ENCODE results near the gene UNC5C. TPM values are rescaled to one million over a fixed set of nuclear protein-coding genes. Genes with fewer than 3 reads are reported as not detected.

The UNC5C gene
- polyA plus RNA-seq, 1 of the 3 experiments (the other 2 are of a cell fraction), result 3.3 TPM

DNA sequence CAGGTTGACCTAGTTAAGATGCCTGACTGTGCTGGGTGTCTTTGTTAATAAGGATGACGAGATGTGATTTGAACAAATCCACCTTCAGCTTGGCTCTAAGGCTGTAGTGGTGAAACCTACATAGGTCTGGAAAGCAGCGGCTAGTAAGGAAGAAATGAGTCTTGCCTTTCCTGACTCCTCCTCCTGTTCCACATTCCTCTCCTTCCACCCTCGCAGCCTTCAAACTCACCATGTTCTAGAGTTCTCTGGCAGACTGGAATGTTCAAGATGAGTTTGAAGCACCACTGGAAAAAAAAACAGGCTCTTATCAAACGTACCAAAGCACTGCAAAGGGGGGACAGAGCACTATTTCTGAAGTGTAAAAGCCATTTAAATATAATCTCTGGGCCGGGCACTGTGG, 395.6 kb downstream of the UNC5C start:
- Histone ChIP-seq H3K9ac (no peak overlapping the region), H3K9me3 (no peaks in the 10 kb centered on the region), H2AFZ (ENCODE audit: low read depth) (no peak overlapping the region), H3F3A (replicated peaks; ENCODE audit: insufficient read depth) (peaks cover 6% of the 10 kb centered on the region), H3K27ac (ENCODE audit: low read depth in 2 of 2, low read length in 1 of 2) (peak overlapping the region in 1 of 2 experiments; percentile 96; a peak in 1 of 4 replicates), H3K4me3 (ENCODE audit: low read depth in 2 of 2, low read length in 1 of 2) (no peak overlapping the region), H3K27me3 (ENCODE audit: insufficient read depth) (no peaks in the 10 kb centered on the region), H3K79me2 (ENCODE audit: insufficient read depth) (no peaks in the 10 kb centered on the region), H3K36me3 (replicated peaks in 1 of 2; ENCODE audit: control insufficient read depth in 1 of 2, insufficient read depth in 2 of 2, low read length in 1 of 2) (no peaks in the 10 kb centered on the region), H4K20me1 (ENCODE audit: insufficient read depth) (no peaks in the 10 kb centered on the region), H3K9me2 (no peaks in the 10 kb centered on the region), H3K4me2 (no peak overlapping the region), H3K4me1 (ENCODE audit: control insufficient read depth in 1 of 2, insufficient read depth in 2 of 2, low read depth in 1 of 2, low read length in 1 of 2) (peaks cover 0 to 34% of the 10 kb centered on the region in 2 experiments; a peak in 2 of 4 replicates)
- TF ChIP-seq, protein P1, sequence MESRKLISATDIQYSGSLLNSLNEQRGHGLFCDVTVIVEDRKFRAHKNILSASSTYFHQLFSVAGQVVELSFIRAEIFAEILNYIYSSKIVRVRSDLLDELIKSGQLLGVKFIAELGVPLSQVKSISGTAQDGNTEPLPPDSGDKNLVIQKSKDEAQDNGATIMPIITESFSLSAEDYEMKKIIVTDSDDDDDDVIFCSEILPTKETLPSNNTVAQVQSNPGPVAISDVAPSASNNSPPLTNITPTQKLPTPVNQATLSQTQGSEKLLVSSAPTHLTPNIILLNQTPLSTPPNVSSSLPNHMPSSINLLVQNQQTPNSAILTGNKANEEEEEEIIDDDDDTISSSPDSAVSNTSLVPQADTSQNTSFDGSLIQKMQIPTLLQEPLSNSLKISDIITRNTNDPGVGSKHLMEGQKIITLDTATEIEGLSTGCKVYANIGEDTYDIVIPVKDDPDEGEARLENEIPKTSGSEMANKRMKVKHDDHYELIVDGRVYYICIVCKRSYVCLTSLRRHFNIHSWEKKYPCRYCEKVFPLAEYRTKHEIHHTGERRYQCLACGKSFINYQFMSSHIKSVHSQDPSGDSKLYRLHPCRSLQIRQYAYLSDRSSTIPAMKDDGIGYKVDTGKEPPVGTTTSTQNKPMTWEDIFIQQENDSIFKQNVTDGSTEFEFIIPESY (IDR thresholded peaks at IDR 0.05; ENCODE audit: borderline replicate concordance, low read depth), result no peak
- WGBS (ENCODE audit: low lambda C conversion rate), result 86% methylated on average over 5 of the region's 5 CpGs
- CTCF ChIA-PET, result interaction anchor here (1.0 to 4.9 kb wide), 3 partner anchors 9 to 14 kb away, joined by 3 to 29 read pairs (median 5); no protein-coding TSS in a partner anchor
- POLR2A ChIA-PET, result no interaction called here
- no peak for DNase-seq

DNA sequence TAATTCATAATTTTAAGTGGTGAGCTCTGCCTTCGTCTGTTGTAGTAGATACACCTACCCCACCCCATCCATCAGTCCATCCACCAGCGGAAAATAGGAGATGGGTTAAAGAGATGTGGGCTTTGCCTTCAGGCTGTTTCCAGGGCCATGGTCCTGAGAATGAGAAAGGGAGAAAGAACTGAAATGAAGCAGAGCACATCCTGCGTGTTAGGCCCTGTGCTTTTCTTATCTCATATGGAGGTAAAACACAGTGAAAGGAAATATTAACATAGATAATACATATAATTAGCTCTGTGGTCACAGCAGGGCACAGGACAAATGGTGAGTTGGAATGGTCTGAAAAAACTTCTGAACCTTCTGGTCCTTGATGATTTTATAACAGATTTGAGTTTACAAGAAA, 397.5 kb downstream of the UNC5C start:
- Histone ChIP-seq H3K4me3 (ENCODE audit: low read depth in 2 of 2, low read length in 1 of 2) (no peak overlapping the region), H3F3A (replicated peaks; ENCODE audit: insufficient read depth) (peaks cover 4% of the 10 kb centered on the region), H3K9me3 (no peaks in the 10 kb centered on the region), H3K9ac (no peak overlapping the region), H3K36me3 (replicated peaks in 1 of 2; ENCODE audit: control insufficient read depth in 1 of 2, insufficient read depth in 2 of 2, low read length in 1 of 2) (no peaks in the 10 kb centered on the region), H4K20me1 (ENCODE audit: insufficient read depth) (no peaks in the 10 kb centered on the region), H3K79me2 (ENCODE audit: insufficient read depth) (no peaks in the 10 kb centered on the region), H3K4me2 (no peak overlapping the region), H3K4me1 (ENCODE audit: control insufficient read depth in 1 of 2, insufficient read depth in 2 of 2, low read depth in 1 of 2, low read length in 1 of 2) (peaks cover 0 to 34% of the 10 kb centered on the region in 2 experiments; a peak in 2 of 4 replicates), H3K27me3 (ENCODE audit: insufficient read depth) (no peaks in the 10 kb centered on the region), H3K27ac (ENCODE audit: low read depth in 2 of 2, low read length in 1 of 2) (peak overlapping the region in 1 of 2 experiments; percentile 96; a peak in 2 of 4 replicates), H2AFZ (ENCODE audit: low read depth) (no peak overlapping the region), H3K9me2 (no peaks in the 10 kb centered on the region)
- TF ChIP-seq FOXJ3 (CRISPR knock-in tag; IDR thresholded peaks at IDR 0.05) (peak; percentile 84), POLR2AphosphoS5 (IDR thresholded peaks at IDR 0.05; ENCODE audit: low read depth, low read length) (no peak), YY1 (IDR thresholded peaks at IDR 0.05; ENCODE audit: low read depth) (no peak), GATA2 (CRISPR knock-in tag; IDR thresholded peaks at IDR 0.05) (peak; percentile 92), GABPA (IDR thresholded peaks at IDR 0.05; ENCODE audit: low read depth) (no peak), TCF12 (IDR thresholded peaks at IDR 0.05) (peak; percentile 34; the same call in 1 of the 2 replicates), EP300 (IDR thresholded peaks at IDR 0.05; ENCODE audit: borderline replicate concordance in 1 of 2, low read depth in 1 of 2, low read length in 1 of 2) (peak in 1 of 2 experiments; percentile 93; a peak in 2 of 4 replicates), MXI1 (IDR thresholded peaks at IDR 0.05; ENCODE audit: low read depth, low read length) (no peak), RCOR1 (IDR thresholded peaks at IDR 0.05; ENCODE audit: low read length) (peak; percentile 73; the same call in 1 of the 2 replicates)
- TF ChIP-seq, protein P2, sequence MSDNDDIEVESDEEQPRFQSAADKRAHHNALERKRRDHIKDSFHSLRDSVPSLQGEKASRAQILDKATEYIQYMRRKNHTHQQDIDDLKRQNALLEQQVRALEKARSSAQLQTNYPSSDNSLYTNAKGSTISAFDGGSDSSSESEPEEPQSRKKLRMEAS (IDR thresholded peaks at IDR 0.05; ENCODE audit: low read depth), result no peak
- ChIA-PET POLR2A (no interaction called here), CTCF (interaction anchor here (1.3 to 1.7 kb wide), 3 partner anchors 14 to 530 kb away, joined by 3 to 5 read pairs (median 4); no protein-coding TSS in a partner anchor)
- DNase-seq, result peak; percentile 51
- WGBS (ENCODE audit: low lambda C conversion rate), result 83% methylated on average over 3 of the region's 3 CpGs
